Heart right ventricle (tissue), 16 donors: ENCODE data around the gene C11orf86. TPM values are rescaled to one million over a fixed set of nuclear protein-coding genes. Genes with fewer than 3 reads are reported as not detected.
"Not testable (repeated sequence)": the region's sequence is repeated elsewhere in the genome, so short reads cannot be mapped to it uniquely, and the experiment has no call there.

ENCODE experiments used
- ATAC-seq, 8 donors: fragments of 200-7000 bp; cut with Tn5 transposase; one replicate each; pipeline ENCODE4 v1.9.1; 2020; ENCODE audit warnings: mild to moderate bottlenecking in 8 of 8, moderate library complexity in 8 of 8, moderate number of reproducible peaks in 1 of 8
- DNase-seq, 2 donors: peaks; one replicate each; pipeline ENCODE4 v3.0.0-alpha.2; 2020
- H3K27ac ChIP-seq, 10 donors: fragments of 200-600 bp; sonication (generic) in 2 of 10; one replicate each; pipeline versions ENCODE4 v1.5.0 to v1.8.0; 2020 to 2022; ENCODE audit warnings: mild to moderate bottlenecking in 3 of 10
- H3K27me3 ChIP-seq, 7 donors: fragments of 200-600 bp; one replicate each; pipeline ENCODE4 v1.8.0; 2021 to 2022; ENCODE audit warnings: mild to moderate bottlenecking in 2 of 7
- H3K36me3 ChIP-seq, 9 donors: fragments of 200-600 bp; sonication (generic) in 1 of 9; one replicate each; pipeline versions ENCODE4 v1.5.0 to v1.8.0; 2020 to 2022; ENCODE audit warnings: mild to moderate bottlenecking in 2 of 9
- H3K4me1 ChIP-seq, 9 donors: fragments of 200-600 bp; sonication (generic) in 1 of 9; one replicate each; pipeline versions ENCODE4 v1.5.0 to v1.8.0; 2020 to 2022; ENCODE audit warnings: mild to moderate bottlenecking in 4 of 9
- H3K4me3 ChIP-seq, 10 donors: fragments of 200-600 bp; sonication (generic) in 2 of 10; one replicate each; pipeline versions ENCODE4 v1.5.0 to v1.8.0; 2020 to 2022; ENCODE audit warnings: mild to moderate bottlenecking in 7 of 10, moderate library complexity in 2 of 10
- H3K9me3 ChIP-seq, 11 donors: fragments of 200-600 bp in 10 of 11; sonication (generic) in 2 of 11; one replicate each; pipeline versions ENCODE4 v1.5.0 to v1.8.0; 2013 to 2022; ENCODE audit warnings: mild to moderate bottlenecking in 2 of 11, control low read depth in 1 of 11, moderate library complexity in 1 of 11
- CTCF ChIP-seq, 9 donors: fragments of 200-600 bp; sonication (generic) in 2 of 9; IDR thresholded peaks; one replicate each; pipeline versions ENCODE4 v1.5.0 to v1.8.0; 2021 to 2022; ENCODE audit warnings: antibody characterized with exemption in 9 of 9, mild to moderate bottlenecking in 5 of 9, moderate library complexity in 1 of 9
- WGBS, 2 donors: extraction: QIAGEN DNeasy Blood & Tissue Kit; methylation state at CpG; one replicate each; pipeline ENCODE4 v1.1.7; 2013; ENCODE audit warnings: inconsistent platforms in 1 of 2; 5-methylcytosine and 5-hydroxymethylcytosine counted together
- intact Hi-C, 10 donors: fragments of 100-400 bp; cut with DNase I; formaldehyde crosslinking; loops; one replicate each; pipeline versions ENCODE4 v1.11.1 to v1.14.2; 2022
- polyA plus RNA-seq, 2 donors: library from polyadenylated mRNA; stranded (reverse); fragments of 200-250 nt; gene quantifications; one replicate each; pipeline ENCODE4 v1.2.3, GENCODE V29; 2013
- total RNA-seq, 10 donors: library from RNA; stranded (reverse); fragmentation: NEBNext Ultra II Directional in 3 of 10; extraction: Animal tissue kit (Norgen Biotek cat#: 25700) in 3 of 10; gene quantifications; one replicate each; pipeline versions ENCODE4 v1.2.1 to v1.2.4, GENCODE V29; 2021 to 2023
- donor health status: Arrhythmogenic right ventricular cardiomyopathy.
- donor health status: ischemic (EF 13 %, LVEDD 7.1; RV severe dilation, severe dysfunction).
- donor health status: healthy with polysubstance abuse.
- donor health status: DM: no; HTN: yes; CAD: no.
- donor health status: DM: no; HTN: no; CAD: no.
- donor health status: ischemic (EF 25% LVEDD 6.9; RV normal size, moderate dysfunction).
- donor health status: ischemic (EF 25% LVEDD 5.7; RV mildly dilated, moderate dysfunction).
- donor health status: healthy.
- donor health status: DM: yes; HTN: yes; CAD: no.
- donor health status: Ischemic cardiomyopathy.
- donor health status: ischemic (EF 35%, LVEDD 5.7; RV mildly dilated, moderate dysfunction).
- donor health status: nonischemic (EF 11% LVEDD 7.7; RV severe dilation, severe dysfunction).
- donor health status: DM: yes; HTN: yes; CAD: no.
- donor health status: PGD.
- donor health status: ischemic (EF 29% LVEDD 5.4; RV normal size, mild dysfunction).
- donor health status: nonischemic (EF 23%, LVEDD 6.1; RV moderate dilation, normal function).

C11orf86 gene
- total and polyA plus RNA-seq, 12 donors = not detected

- ATAC-seq (peak in 3 of 8 donors; percentile 8 to 37 (median 16)), DNase-seq (peak in 1 of 2 donors; percentile 33)
- Histone ChIP-seq H3K27me3 (no peaks in the 10 kb centered on the region), H3K4me3 (no peak overlapping the region), H3K36me3 (no peaks in the 10 kb centered on the region), H3K9me3 (no peaks in the 10 kb centered on the region), H3K4me1 (peaks cover 0 to 17% (median 8%) of the 10 kb centered on the region in 9 donors), H3K27ac (no peak overlapping the region)
- intact Hi-C loops = no loop called here
- TF ChIP-seq CTCF (IDR thresholded peaks at IDR 0.05) = no peak
- WGBS, 2 donors = 76 to 81% methylated on average over 6 of the region's 6 CpGs
These were observed 12.1 kb downstream of the C11orf86 start for GRCh38 chr11:66987158-66987620.

GRCh38 chr11:66987924-66988637 lies 13.0 kb downstream of the C11orf86 start:
- no peak for DNase-seq
- Histone ChIP-seq H3K9me3 (no peaks in the 10 kb centered on the region), H3K27ac (no peak overlapping the region), H3K4me3 (no peak overlapping the region), H3K36me3 (no peaks in the 10 kb centered on the region), H3K27me3 (no peaks in the 10 kb centered on the region), H3K4me1 (peaks cover 0 to 14% (median 5%) of the 10 kb centered on the region in 9 donors)
- no peak for TF ChIP-seq CTCF (IDR thresholded peaks at IDR 0.05)
- 85 to 86% methylated on average over 13 of the region's 13 CpGs for WGBS, 2 donors
- intact Hi-C loops = no loop called here
- no peak for ATAC-seq

- intact Hi-C loops, H3K9me3 ChIP-seq, H3K27ac ChIP-seq, H3K27me3 ChIP-seq, DNase-seq, H3K4me3 ChIP-seq, H3K36me3 ChIP-seq, ATAC-seq: not testable (repeated sequence)
- H3K4me1 ChIP-seq = peaks cover 0 to 13% (median 4%) of the 10 kb centered on the region in 9 donors
- WGBS, 2 donors = 94 to 98% methylated on average over 24 to 28 of the region's 28 CpGs
These were observed 13.6 kb downstream of the C11orf86 start for GRCh38 chr11:66988741-66989140.

- H3K9me3 ChIP-seq, H3K27ac ChIP-seq, H3K27me3 ChIP-seq, H3K36me3 ChIP-seq, H3K4me1 ChIP-seq, ATAC-seq, DNase-seq, H3K4me3 ChIP-seq, intact Hi-C loops: not testable (repeated sequence)
- WGBS, 2 donors = 77 to 83% methylated on average over 9 of the region's 9 CpGs
These were observed 14.3 kb downstream of the C11orf86 start for GRCh38 chr11:66989360-66989759.

- no peak for TF ChIP-seq CTCF (IDR thresholded peaks at IDR 0.05)
- ATAC-seq = no peak
- Histone ChIP-seq H3K36me3 (no peaks in the 10 kb centered on the region), H3K4me1 (peaks cover 0 to 14% (median 0%) of the 10 kb centered on the region in 9 donors), H3K9me3 (no peaks in the 10 kb centered on the region), H3K4me3 (no peak overlapping the region), H3K27me3 (no peaks in the 10 kb centered on the region), H3K27ac (no peak overlapping the region)
- 79 to 92% methylated on average over 2 of the region's 2 CpGs for WGBS, 2 donors
- intact Hi-C loops = no loop called here
- no peak for DNase-seq
These were observed 16.9 kb downstream of the C11orf86 start for GRCh38 chr11:66992041-66992440.
